ENCODE data around the gene LMF1.

GRCh38 chr16:894136-894535 is 76.6 kb downstream of the LMF1 start:
- TF ChIP-seq POLR2A (IDR thresholded peaks at IDR 0.05) = no peak
- TF ChIP-seq, protein P1, sequence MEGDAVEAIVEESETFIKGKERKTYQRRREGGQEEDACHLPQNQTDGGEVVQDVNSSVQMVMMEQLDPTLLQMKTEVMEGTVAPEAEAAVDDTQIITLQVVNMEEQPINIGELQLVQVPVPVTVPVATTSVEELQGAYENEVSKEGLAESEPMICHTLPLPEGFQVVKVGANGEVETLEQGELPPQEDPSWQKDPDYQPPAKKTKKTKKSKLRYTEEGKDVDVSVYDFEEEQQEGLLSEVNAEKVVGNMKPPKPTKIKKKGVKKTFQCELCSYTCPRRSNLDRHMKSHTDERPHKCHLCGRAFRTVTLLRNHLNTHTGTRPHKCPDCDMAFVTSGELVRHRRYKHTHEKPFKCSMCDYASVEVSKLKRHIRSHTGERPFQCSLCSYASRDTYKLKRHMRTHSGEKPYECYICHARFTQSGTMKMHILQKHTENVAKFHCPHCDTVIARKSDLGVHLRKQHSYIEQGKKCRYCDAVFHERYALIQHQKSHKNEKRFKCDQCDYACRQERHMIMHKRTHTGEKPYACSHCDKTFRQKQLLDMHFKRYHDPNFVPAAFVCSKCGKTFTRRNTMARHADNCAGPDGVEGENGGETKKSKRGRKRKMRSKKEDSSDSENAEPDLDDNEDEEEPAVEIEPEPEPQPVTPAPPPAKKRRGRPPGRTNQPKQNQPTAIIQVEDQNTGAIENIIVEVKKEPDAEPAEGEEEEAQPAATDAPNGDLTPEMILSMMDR (IDR thresholded peaks at IDR 0.05) = no peak
